ENCODE results near the gene INTS11. TPM values are rescaled to one million over a fixed set of nuclear protein-coding genes. Genes with fewer than 3 reads are reported as not detected.

Gene INTS11
- total RNA-seq, 2 experiments from 2014 or later: 124 to 125 TPM

GRCh38 chr1:1335283-1335682 is 10.8 kb upstream of the INTS11 start:
- POLR2A ChIA-PET: no interaction called here
- CTCF ChIA-PET: interaction anchor here (1.0 kb wide), 1 partner anchor 213 kb away, joined by 3 read pairs; no protein-coding TSS in a partner anchor

GRCh38 chr1:1334835-1335234 is 10.4 kb upstream of the INTS11 start:
- POLR2A ChIA-PET: interaction anchor here (0.6 kb wide), 1 partner anchor 446 kb away, joined by 3 read pairs; no protein-coding TSS in a partner anchor
- CTCF ChIA-PET: no interaction called here

DNA sequence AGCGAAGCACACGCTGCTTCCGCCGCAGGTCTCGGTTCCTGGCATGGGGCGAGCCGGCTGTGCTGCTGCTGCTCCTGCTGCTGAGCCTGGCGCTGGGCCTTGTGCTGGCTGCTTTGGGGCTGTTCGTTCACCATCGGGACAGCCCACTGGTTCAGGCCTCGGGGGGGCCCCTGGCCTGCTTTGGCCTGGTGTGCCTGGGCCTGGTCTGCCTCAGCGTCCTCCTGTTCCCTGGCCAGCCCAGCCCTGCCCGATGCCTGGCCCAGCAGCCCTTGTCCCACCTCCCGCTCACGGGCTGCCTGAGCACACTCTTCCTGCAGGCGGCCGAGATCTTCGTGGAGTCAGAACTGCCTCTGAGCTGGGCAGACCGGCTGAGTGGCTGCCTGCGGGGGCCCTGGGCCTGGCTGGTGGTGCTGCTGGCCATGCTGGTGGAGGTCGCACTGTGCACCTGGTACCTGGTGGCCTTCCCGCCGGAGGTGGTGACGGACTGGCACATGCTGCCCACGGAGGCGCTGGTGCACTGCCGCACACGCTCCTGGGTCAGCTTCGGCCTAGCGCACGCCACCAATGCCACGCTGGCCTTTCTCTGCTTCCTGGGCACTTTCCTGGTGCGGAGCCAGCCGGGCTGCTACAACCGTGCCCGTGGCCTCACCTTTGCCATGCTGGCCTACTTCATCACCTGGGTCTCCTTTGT is 9.2 kb upstream of the INTS11 start:
- POLR2A ChIA-PET: no interaction called here
- CTCF ChIA-PET: no interaction called here

DNA sequence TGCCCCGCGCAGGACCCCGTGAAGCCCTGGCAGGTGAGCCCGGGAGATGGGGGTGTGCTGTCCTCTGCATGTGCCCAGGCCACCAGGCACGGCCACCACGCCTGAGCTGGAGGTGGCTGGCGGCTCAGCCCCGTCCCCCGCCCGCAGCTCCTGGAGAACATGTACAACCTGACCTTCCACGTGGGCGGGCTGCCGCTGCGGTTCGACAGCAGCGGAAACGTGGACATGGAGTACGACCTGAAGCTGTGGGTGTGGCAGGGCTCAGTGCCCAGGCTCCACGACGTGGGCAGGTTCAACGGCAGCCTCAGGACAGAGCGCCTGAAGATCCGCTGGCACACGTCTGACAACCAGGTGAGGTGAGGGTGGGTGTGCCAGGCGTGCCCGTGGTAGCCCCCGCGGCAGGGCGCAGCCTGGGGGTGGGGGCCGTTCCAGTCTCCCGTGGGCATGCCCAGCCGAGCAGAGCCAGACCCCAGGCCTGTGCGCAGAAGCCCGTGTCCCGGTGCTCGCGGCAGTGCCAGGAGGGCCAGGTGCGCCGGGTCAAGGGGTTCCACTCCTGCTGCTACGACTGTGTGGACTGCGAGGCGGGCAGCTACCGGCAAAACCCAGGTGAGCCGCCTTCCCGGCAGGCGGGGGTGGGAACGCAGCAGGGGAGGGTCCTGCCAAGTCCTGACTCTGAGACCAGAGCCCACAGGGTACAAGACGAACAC is 8.5 kb upstream of the INTS11 start:
- CTCF ChIA-PET: no interaction called here
- POLR2A ChIA-PET: interaction anchor here (1.3 kb wide), 1 partner anchor 21 kb away, joined by 3 read pairs; no protein-coding TSS in a partner anchor

DNA sequence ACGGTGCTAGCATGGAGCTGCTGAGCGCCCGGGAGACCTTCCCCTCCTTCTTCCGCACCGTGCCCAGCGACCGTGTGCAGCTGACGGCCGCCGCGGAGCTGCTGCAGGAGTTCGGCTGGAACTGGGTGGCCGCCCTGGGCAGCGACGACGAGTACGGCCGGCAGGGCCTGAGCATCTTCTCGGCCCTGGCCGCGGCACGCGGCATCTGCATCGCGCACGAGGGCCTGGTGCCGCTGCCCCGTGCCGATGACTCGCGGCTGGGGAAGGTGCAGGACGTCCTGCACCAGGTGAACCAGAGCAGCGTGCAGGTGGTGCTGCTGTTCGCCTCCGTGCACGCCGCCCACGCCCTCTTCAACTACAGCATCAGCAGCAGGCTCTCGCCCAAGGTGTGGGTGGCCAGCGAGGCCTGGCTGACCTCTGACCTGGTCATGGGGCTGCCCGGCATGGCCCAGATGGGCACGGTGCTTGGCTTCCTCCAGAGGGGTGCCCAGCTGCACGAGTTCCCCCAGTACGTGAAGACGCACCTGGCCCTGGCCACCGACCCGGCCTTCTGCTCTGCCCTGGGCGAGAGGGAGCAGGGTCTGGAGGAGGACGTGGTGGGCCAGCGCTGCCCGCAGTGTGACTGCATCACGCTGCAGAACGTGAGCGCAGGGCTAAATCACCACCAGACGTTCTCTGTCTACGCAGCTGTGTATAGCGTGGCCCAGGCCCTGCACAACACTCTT is 7.7 kb upstream of the INTS11 start:
- POLR2A ChIA-PET: interaction anchor here (1.3 kb wide), 1 partner anchor 22 kb away, joined by 3 read pairs; no protein-coding TSS in a partner anchor
- CTCF ChIA-PET: no interaction called here

- CTCF ChIA-PET: interaction anchor here (0.5 kb wide), 1 partner anchor 9 kb away, joined by 3 read pairs; no protein-coding TSS in a partner anchor
These were observed 6.9 kb upstream of the INTS11 start, which contains the start of gene TAS1R3 for GRCh38 chr1:1331068-1331965. TSS of gene TAS1R3 (plus strand) at chr1:1331280. CDS start at chr1:1331346, 66 bp downstream.

DNA sequence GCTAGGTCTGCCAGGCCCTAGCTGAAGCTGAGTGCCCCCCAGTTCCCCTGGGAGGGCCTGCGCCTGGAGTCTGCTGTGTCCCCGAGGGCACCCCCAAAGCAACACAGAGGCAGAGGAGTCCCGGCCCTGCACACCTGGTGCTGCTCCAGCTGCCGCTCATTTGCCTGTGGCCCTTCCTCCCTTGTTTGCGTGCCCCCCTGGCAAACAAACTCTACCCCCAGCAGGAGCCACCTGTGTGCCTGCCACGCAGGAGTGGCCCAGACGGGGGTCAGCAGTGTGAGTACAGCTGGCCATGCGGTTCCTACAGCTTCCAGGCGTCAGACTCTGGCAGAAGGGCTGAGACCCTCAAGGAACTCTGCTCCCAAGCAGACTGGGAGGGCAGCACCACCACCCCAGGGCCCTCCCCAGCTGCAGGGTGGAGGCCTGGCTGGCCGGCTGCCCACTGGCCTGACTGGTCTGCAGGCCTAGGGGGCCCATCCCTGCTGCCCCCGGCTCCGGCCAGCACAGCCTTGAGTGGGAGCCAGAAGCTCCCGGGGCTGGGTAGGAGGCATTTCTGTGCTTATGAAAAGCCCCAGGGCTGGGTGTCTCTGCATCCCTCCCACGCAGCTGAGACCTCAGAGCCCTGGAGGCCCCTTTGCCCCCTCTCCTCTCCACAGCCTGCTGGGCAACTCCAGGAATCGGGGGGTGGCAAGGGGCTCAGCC is 6.1 kb upstream of the INTS11 start:
- POLR2A ChIA-PET: no interaction called here
- CTCF ChIA-PET: no interaction called here

More at GRCh38 chr1:1331068-1331965, 6.9 kb upstream of the INTS11 start, which contains the start of gene TAS1R3:
- POLR2A ChIA-PET: no interaction called here

GRCh38 chr1:1329304-1330210 is 5.1 kb upstream of the INTS11 start:
- POLR2A ChIA-PET: no interaction called here
- CTCF ChIA-PET: no interaction called here

- CTCF ChIA-PET: no interaction called here
- POLR2A ChIA-PET: no interaction called here
These were observed 3.8 kb upstream of the INTS11 start for GRCh38 chr1:1328254-1328653.

DNA sequence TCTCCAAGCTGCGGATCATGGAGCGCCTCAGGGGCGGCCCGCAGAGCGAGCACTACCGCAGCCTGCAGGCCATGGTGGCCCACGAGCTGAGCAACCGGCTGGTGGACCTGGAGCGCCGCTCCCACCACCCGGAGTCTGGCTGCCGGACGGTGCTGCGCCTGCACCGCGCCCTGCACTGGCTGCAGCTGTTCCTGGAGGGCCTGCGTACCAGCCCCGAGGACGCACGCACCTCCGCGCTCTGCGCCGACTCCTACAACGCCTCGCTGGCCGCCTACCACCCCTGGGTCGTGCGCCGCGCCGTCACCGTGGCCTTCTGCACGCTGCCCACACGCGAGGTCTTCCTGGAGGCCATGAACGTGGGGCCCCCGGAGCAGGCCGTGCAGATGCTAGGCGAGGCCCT is 2.8 kb upstream of the INTS11 start:
- CTCF ChIA-PET: no interaction called here
- POLR2A ChIA-PET: no interaction called here

DNA sequence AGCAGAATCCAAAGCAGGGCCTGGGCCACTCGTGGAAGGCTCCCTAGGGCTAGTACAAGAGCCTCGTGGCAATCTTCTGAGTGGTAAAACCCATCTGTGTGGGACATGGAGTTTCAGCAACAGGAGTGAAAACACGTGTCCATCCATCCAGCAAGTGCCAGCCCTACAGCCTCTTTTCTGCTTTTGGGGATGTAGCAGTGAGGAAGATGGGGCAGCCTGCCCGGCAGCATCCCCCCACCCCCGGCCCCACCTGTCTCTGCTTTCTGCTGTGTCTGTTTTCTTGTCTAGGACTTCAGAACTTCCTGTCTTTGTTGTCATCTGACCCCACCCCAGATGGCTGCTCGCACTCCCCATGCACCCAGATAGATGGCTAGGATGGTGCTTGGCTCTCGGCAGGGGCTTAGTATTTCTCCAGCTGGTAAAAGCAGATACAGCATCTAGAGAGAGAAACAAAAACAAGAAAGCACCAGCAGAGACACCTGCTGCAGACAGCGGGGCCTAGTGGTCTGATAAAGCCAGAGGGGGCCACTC is 1.7 kb upstream of the INTS11 start:
- POLR2A ChIA-PET: interaction anchor here (1.0 kb wide), 1 partner anchor 16 kb away, joined by 3 read pairs; no protein-coding TSS in a partner anchor
- CTCF ChIA-PET: interaction anchor here (0.8 kb wide), 1 partner anchor 48 kb away, joined by 3 read pairs; no protein-coding TSS in a partner anchor

DNA sequence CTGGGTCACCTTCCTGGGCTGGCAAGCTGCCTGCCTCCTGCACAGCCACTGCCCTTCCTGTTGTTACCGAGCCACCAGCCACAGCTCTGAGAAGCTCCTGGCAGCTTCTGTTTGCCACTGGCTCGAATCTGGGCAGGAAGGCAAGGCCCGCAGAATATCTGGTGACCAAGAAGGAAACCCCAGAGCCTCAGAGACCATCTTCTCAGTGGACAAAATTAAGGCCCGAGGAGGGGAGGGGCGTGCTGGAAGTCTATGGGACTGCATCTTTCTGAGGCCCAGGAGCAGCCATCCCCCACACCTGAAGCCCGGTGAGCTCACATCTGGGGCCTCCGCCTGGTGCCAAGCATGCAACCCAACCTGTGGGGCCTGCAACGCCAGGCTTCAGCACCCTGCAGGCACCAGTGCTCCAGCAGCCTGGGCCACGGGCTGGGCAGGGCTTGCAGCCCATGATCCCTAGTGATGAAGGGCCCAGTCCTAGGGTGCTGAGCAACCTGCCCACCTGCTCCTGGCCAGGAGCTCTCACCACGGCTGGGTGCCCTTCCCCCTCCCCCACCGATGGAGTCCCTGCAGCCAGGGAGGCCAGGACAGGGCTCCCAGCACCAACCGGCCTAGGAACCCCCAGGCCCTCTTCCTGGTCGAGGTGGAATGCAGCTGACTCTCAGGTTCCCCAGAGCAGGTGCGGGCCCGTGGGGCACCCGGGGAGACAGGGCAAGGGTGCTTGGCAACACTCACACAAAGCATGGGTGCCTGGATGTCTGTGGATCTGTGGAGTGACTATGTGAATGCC is 1.0 kb upstream of the INTS11 start:
- ChIA-PET CTCF (interaction anchor here (0.6 to 0.8 kb wide), 2 partner anchors 25 to 48 kb away, joined by 3 to 4 read pairs; no protein-coding TSS in a partner anchor), POLR2A (interaction anchor here (1.0 kb wide), 1 partner anchor 16 kb away, joined by 3 read pairs; no protein-coding TSS in a partner anchor)

- ChIA-PET POLR2A (interaction anchor here (0.6 kb wide), 1 partner anchor 355 kb away, joined by 3 read pairs; no protein-coding TSS in a partner anchor), CTCF (no interaction called here)
These were observed 356 bp downstream of the INTS11 start for GRCh38 chr1:1324084-1324523.

DNA sequence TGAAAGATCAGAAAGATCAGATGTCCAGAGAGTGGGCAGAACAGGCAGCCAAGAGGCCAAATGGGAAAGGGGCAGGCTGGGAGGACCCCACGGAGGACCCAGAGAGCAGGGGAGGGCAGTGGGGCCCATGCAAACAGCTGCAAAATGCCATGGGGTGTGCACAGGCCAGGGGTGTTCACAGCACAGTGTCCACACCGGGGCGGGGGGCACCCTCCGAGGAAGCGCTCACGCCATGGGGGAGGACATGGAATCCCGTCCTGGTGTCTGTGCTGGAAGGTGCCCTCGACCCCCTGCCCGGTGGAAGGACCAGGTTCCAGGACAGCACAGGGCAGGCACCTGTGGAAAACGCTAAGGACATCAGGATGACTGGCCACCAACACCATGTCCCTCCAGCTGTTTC is 1.5 kb downstream of the INTS11 start:
- CTCF ChIA-PET: no interaction called here
- POLR2A ChIA-PET: no interaction called here

- CTCF ChIA-PET: no interaction called here
- POLR2A ChIA-PET: no interaction called here
These were observed 2.0 kb downstream of the INTS11 start for GRCh38 chr1:1322418-1322817.

- POLR2A ChIA-PET: no interaction called here
- CTCF ChIA-PET: interaction anchor here (0.6 to 1.3 kb wide), 2 partner anchors 10 to 52 kb away, joined by 3 to 4 read pairs; no protein-coding TSS in a partner anchor
These were observed 3.0 kb downstream of the INTS11 start for GRCh38 chr1:1321477-1321876.

Measured in activated CD8-positive, alpha-beta memory T cell treated with anti-CD3 and anti-CD28 coated beads for 36 hours (primary cell).